Kidney (tissue), 22 donors: ENCODE measurements around the gene NRG3. TPM values are rescaled to one million over a fixed set of nuclear protein-coding genes. Genes with fewer than 3 reads are reported as not detected.

Experiments used
- DNase-seq, 5 donors: peaks; one replicate each; pipeline ENCODE4 v3.0.0-alpha.2; 2013 to 2020
- FAIRE-seq: peaks from 2 replicates; lab custom pipeline; 2012; peaks lifted over from hg19 to GRCh38; lab: Jason Lieb, UNC
- H3K27ac ChIP-seq, 2 donors: one replicate each; pipeline ENCODE4 v1.7.0; 2013; ENCODE audit warnings: low read depth in 2 of 2, low read length in 2 of 2, inconsistent platforms in 1 of 2
- H3K27me3 ChIP-seq: one replicate; pipeline ENCODE4 v1.7.1; 2013; ENCODE audit warnings: low read length, inconsistent platforms; ENCODE audit not compliant: control insufficient read depth, insufficient read depth
- H3K36me3 ChIP-seq, 3 donors: one replicate each; pipeline versions ENCODE4 v1.7.0 to v1.7.1; 2013; ENCODE audit warnings: low read length in 3 of 3, control low read depth in 1 of 3, inconsistent platforms in 1 of 3; ENCODE audit not compliant: insufficient read depth in 3 of 3, control insufficient read depth in 2 of 3
- H3K4me1 ChIP-seq, 3 donors: one replicate each; pipeline versions ENCODE4 v1.7.0 to v1.7.1; 2013; ENCODE audit warnings: low read length in 3 of 3, inconsistent platforms in 1 of 3, low read depth in 1 of 3; ENCODE audit not compliant: control insufficient read depth in 2 of 3, insufficient read depth in 2 of 3
- H3K4me3 ChIP-seq, 3 donors: one replicate each; pipeline versions ENCODE4 v1.7.0 to v1.8.1; 2013; ENCODE audit warnings: low read length in 3 of 3, control low read depth in 1 of 3, inconsistent platforms in 1 of 3
- H3K9ac ChIP-seq, 3 donors: one replicate each; pipeline versions ENCODE4 v1.7.0 to v1.7.1; 2013; ENCODE audit warnings: low read length in 3 of 3, control low read depth in 1 of 3, inconsistent platforms in 1 of 3
- H3K9me3 ChIP-seq, 3 donors: one replicate each; pipeline versions ENCODE4 v1.7.0 to v1.7.1; 2013; ENCODE audit warnings: low read length in 3 of 3, control low read depth in 1 of 3, inconsistent platforms in 1 of 3; ENCODE audit not compliant: control insufficient read depth in 2 of 3, insufficient read depth in 1 of 3
- intact Hi-C: fragments of 100-400 bp; cut with DNase I; formaldehyde crosslinking; loops from one replicate; pipeline ENCODE4 v1.11.1; 2022
- long read RNA-seq, 10 donors: library from polyadenylated mRNA in 1 of 10; unstranded in 1 of 10; transcript quantifications; one replicate each; pipeline ENCODE4 v2.0.0 and lab custom pipeline, GENCODE V29; 2021 to 2026
- polyA plus RNA-seq: library from polyadenylated mRNA; stranded (reverse); fragments of 350-450 nt; fragmentation: Illumina TruSeq; extraction: RNeasy Lipid Tissue Mini Kit (QIAGEN cat#74804); gene quantifications from one replicate; pipeline ENCODE4 v1.2.3, GENCODE V29; 2014; ENCODE audit warnings: low read depth, low replicate concordance; ENCODE audit not compliant: insufficient read depth
- total RNA-seq: library from RNA; stranded (reverse); fragmentation: NEBNext Ultra II Directional; extraction: Animal tissue kit (Norgen Biotek cat#: 25700); gene quantifications from one replicate; pipeline ENCODE4 v1.2.1, GENCODE V29; 2021
- TF ChIP-seq, protein P1 (sequence below): IDR thresholded peaks from 3 replicates; pipeline ENCODE4 v1.5.1; 2012; ENCODE audit warnings: mild to moderate bottlenecking, moderate library complexity, borderline replicate concordance; ENCODE audit not compliant: insufficient read depth; ENCODE audit errors: extremely low read depth
- donor health status: control.
- donor health status: control.
- donor health status: control.
- donor health status: control.
- donor health status: control.
- donor health status: DM: yes; HTN: yes; CAD: no.
- donor health status: Normal renal cell carcinoma (clear cell type).

Gene NRG3
- 5.4 TPM for total RNA-seq
- polyA plus RNA-seq: 0.62 TPM
- long read RNA-seq, donor 1: 0 reads
- long read RNA-seq, donor 2: 0 reads
- long read RNA-seq, donor 3: 0 reads
- long read RNA-seq, donor 4: 0 reads
- long read RNA-seq, donor 5: 0 reads
- long read RNA-seq, donor 6: 0 reads
- long read RNA-seq, donor 7, partial matches to known transcripts: 0 of 3 reads
- long read RNA-seq, donor 7, other reads (novel, unspliced or antisense): 3 of 3 reads
- long read RNA-seq, donor 8: 0 reads
- long read RNA-seq, donor 9: 0 reads
- long read RNA-seq, donor 10: 0 reads

DNA sequence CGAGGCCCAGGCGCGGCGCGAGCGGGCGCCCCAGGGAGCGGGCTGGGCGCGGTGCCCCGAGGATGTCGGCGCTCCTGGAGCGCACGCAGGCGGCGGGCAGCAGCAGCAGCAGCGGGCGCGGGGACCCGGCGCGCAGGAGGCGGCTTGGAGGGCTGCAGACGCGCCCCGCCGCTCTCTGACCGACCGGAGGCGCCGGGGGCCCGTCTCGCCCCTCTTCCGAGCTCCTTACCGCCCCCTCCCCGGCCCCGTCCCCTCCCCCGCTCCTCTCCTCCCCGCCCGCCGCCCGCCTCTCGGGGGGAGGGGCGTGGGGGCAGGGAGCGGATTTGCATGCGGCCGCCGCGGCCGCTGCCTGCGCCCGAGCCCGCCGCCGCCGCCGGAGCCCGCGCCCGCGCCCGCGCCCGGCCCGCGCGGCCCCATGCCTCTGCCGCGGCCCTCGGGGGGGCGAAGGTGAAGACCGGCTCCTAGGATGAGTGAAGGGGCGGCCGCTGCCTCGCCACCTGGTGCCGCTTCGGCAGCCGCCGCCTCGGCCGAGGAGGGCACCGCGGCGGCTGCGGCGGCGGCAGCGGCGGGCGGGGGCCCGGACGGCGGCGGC, at the start of gene NRG3:
NRG3 (plus strand) TSS at position 320 of the 592 bp plus-strand sequence.
- Histone ChIP-seq H3K27me3 (peaks cover 2% of the 10 kb centered on the region), H3K36me3 (no peaks in the 10 kb centered on the region), H3K27ac (no peak within 1 kb of the TSS), H3K9me3 (no peaks in the 10 kb centered on the region), H3K9ac (peak within 1 kb of the TSS in 2 of 3 donors; percentile 53 to 61), H3K4me1 (peaks cover 0 to 10% (median 0%) of the 10 kb centered on the region in 3 donors), H3K4me3 (peak within 1 kb of the TSS; percentile 59 to 72 (median 67))
- TF ChIP-seq, protein P1, sequence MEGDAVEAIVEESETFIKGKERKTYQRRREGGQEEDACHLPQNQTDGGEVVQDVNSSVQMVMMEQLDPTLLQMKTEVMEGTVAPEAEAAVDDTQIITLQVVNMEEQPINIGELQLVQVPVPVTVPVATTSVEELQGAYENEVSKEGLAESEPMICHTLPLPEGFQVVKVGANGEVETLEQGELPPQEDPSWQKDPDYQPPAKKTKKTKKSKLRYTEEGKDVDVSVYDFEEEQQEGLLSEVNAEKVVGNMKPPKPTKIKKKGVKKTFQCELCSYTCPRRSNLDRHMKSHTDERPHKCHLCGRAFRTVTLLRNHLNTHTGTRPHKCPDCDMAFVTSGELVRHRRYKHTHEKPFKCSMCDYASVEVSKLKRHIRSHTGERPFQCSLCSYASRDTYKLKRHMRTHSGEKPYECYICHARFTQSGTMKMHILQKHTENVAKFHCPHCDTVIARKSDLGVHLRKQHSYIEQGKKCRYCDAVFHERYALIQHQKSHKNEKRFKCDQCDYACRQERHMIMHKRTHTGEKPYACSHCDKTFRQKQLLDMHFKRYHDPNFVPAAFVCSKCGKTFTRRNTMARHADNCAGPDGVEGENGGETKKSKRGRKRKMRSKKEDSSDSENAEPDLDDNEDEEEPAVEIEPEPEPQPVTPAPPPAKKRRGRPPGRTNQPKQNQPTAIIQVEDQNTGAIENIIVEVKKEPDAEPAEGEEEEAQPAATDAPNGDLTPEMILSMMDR: no peak
- intact Hi-C loops: no loop called here
- DNase-seq (peak; percentile 54 to 72 (median 61)), FAIRE-seq (no peak)

DNA sequence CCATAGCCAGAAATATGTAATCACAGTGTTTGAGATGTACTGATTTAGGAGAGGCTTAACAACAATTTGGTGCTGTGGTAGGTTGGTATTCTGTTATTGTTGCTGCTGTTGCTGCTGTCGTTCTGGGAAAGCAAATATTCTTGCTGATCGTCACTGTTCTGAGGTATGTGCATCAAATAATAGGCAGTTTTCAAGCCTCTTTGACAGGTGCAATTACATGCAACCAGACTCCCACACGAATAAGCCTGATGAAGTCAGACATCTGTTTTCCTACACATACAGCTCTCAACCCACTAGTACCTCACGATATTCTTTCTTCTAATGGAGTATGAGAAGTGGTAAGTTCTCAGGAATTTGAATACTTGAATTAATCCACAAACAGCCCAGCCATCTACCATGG, 46.7 kb upstream of the NRG3 start:
- H3K9me3 ChIP-seq: no peaks in the 10 kb centered on the region
- H3K27me3 ChIP-seq: no peaks in the 10 kb centered on the region
- H3K36me3 ChIP-seq: no peaks in the 10 kb centered on the region
- H3K27ac ChIP-seq: no peak overlapping the region
- H3K4me3 ChIP-seq: no peak overlapping the region
- H3K9ac ChIP-seq: no peak overlapping the region
- peak in 2 of 5 donors; percentile 12 to 40 for DNase-seq
- TF ChIP-seq, protein P1: no peak
- intact Hi-C loops: no loop called here
- FAIRE-seq: no peak
- H3K4me1 ChIP-seq: no peaks in the 10 kb centered on the region

- Histone ChIP-seq H3K27ac (no peak overlapping the region), H3K36me3 (no peaks in the 10 kb centered on the region), H3K27me3 (no peaks in the 10 kb centered on the region), H3K4me1 (no peaks in the 10 kb centered on the region), H3K4me3 (no peak overlapping the region), H3K9me3 (no peaks in the 10 kb centered on the region), H3K9ac (no peak overlapping the region)
- FAIRE-seq: no peak
- intact Hi-C loops: no loop called here
- no peak for DNase-seq
- TF ChIP-seq, protein P1: no peak
These were observed 43.9 kb upstream of the NRG3 start for GRCh38 chr10:81831060-81831459.
